GM19043 (cell line): ENCODE data around the gene STXBP4.

Experiments used
- ATAC-seq: cut with Tn5 transposase; IDR thresholded peaks from one replicate; pipeline ENCODE4 v1.9.1; 2021; ENCODE audit warnings: low read depth; ENCODE audit not compliant: unreplicated experiment

The STXBP4 gene

DNA sequence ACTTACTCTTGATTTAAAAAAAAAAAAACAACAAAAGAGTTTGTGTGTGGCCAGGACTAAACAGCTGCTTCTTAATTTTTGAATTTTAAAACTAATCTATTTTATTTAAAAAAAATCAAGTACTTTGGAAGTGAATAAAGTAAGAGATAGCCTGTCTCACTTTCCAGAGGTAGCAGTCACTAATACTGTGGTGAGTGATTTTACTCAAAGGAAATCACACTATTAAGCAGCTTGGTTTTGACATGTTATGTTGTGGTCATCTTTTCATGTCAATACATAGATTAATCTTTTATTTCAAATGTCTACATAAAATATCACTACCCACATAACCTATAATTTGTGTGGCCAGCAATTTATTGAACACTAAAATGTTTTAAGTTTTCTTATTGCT is 194.0 kb downstream of the STXBP4 start:
- no peak for ATAC-seq

- no peak for ATAC-seq
Measured at GRCh38 chr17:55163408-55163807, 194.8 kb downstream of the STXBP4 start.

DNA sequence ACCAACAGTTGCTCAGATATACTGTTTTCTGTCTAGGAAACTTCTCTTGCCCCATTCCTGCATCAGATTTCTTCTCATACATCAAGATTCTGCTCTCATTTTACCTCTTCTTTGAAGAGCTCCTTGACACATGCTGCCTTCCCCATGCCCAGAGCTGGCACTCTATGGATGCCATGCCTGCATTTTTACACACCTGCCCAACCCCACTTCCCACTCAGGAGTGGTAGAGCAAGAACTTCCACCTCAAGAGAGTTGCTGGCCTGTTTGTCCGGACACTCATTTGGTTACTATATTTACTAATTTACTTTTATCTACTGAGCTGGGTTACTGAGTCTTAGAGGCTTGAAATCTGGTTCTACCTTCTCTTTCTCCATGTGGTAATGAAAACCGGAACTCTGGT is 197.9 kb downstream of the STXBP4 start:
- no peak for ATAC-seq

DNA sequence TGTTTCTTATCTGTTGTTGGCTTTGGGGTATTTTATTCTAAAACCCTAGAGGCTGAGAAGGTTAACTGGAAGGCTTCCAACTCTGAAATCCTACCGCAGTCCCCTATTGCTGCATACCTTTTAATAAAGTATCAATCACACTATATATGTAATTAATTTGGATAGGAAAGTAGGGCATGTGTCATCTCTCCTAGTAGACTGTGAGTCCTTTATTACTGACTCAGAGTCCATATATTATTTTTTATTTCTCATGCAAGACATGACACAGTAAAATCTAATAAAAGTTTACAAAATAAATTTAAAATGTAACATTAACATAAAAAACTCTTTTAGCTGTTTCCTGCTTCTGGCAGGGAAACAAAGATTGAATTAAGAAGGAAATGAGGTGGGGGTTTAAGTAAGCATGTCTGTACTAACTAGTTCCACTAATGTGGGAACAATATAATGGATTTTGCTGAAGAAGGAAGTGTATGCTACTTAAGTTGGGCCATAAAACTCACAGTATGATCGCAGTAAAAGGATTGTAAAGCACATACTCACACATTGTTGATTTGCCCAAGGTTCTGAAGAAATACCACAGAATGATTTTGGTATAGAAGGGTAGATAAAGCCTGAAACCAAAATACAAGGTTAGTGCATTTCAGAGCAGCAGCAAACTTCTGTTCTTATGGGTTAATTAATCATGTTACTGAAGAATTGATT is 198.6 kb downstream of the STXBP4 start:
- no peak for ATAC-seq

DNA sequence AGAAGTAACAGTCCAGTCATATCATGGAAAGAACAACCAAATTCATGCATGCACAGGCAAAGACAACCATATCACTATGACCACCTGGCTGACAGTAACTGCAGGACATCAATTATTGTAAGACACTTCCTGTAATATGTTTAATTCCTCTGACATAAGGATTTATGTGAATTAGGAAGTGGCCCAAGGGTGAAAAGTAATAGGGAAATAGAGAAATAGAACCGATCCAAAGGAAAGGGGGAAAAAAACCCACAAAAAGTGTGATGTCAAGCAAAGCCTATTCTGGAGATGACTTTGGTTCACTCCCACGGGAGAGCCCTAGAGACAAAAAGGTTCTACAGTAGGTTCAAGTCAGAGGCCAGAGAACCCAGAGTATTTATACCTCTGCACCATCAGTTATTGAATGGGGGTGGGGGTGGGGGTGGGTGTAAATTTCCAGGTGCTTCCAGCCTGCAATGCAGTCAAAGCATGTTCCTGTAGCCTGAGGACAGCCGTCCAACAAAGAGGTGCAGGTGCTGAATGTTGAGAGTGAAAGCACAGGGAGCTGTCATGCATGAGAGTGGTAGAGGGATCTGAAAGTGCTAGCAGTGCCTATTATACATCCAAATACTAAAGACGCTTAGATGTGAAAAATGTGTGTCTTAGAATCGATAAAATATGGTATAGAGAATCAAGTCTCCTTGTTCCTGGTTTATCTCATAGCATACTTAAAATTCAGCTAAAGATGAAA is 200.6 kb downstream of the STXBP4 start:
- peak; percentile 93 for ATAC-seq

DNA sequence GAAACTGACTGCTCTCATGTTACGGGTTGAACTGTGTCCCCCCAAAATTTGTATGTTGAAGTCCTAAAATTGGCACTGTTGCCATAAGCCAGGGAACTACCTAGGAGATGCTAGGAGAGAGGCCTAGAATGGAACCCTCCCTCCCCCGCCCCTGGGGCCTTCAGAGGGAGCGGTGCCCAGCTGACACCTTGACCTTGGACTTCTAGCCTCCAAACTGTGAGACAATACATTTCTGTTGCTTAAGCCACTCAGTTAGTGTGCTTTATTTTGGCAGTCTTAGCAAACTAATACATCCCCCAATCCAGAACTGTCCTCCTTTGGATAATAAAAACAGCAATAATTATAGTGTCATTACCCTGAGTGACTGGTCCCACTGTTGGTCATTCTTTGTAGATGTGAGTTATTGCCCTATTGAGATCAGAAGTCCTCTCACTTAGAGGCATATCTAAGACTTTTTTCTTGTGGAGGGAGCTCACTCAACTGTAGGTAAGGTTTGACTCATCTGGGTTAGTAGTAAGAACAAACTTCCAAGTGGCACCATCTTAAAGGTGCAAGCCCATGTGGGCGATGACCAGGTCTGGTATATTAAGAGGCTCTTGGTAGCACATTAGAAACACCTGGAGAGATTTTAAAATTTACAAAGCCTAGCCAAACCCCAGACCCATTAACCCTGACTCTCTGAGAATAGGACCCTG is 203.2 kb downstream of the STXBP4 start:
- ATAC-seq, result no peak

GRCh38 chr17:55172612-55173011 is 204.0 kb downstream of the STXBP4 start:
- ATAC-seq, result no peak

DNA sequence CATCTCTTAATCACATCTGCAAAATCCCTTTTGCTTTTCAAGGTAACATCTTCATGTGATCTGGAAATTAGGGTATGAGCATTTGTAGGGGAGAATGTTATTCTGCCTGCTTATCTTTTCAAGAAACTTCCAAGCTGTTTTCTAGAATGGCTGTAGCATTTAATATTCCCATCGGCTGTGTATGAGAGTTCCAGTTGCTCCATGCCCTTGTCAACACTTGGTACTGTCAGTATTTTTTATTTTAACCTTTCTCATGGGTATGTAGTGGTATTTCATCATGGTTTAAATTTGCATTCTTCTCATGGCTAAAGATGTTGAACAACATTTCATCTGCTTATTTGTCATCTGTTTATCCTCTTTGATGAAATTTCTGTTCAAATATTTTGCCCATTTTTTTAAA is 205.6 kb downstream of the STXBP4 start:
- no peak for ATAC-seq

- ATAC-seq, result no peak
Measured at GRCh38 chr17:55175788-55176427, 207.3 kb downstream of the STXBP4 start.

DNA sequence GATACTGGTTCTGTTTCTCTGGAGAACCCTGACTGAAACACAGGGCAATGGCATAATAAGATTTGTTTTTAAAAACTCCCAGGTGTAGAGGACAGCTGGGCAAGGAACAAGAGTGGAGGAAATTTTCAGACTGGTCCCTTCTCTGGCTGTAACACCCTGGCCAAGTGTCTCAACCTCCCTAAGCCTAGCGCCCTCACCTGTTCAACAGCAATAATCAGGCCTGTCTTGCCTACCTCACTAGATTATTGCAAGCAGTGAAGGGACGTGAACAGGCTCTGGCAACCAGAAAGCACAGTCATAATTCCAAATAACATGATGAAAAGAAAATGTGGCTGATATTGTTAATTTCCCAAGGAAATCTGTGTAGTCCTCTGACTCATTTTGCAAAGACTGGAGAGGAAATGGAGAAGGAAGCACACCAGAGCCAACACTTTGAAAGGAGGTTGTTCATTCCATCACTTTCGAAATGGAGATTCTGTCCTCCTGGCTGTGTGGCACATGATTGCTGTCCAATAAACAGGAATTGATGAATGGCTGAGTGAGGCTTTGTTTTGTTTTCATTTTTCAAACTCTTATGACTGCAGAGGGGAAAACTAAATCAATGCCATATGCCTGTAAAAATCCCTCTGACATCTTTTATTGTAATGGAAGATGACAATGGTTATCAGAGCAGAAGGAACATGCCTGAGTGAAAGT is 208.7 kb downstream of the STXBP4 start:
- ATAC-seq, result no peak

- ATAC-seq, result no peak
Measured at GRCh38 chr17:55177855-55178217, 209.3 kb downstream of the STXBP4 start.

GRCh38 chr17:55186937-55187770 is 218.6 kb downstream of the STXBP4 start:
- no peak for ATAC-seq

- ATAC-seq, result no peak
Measured at GRCh38 chr17:55190748-55191147, 222.2 kb downstream of the STXBP4 start.

GRCh38 chr17:55198690-55199370 is 230.3 kb downstream of the STXBP4 start:
- ATAC-seq, result no peak

DNA sequence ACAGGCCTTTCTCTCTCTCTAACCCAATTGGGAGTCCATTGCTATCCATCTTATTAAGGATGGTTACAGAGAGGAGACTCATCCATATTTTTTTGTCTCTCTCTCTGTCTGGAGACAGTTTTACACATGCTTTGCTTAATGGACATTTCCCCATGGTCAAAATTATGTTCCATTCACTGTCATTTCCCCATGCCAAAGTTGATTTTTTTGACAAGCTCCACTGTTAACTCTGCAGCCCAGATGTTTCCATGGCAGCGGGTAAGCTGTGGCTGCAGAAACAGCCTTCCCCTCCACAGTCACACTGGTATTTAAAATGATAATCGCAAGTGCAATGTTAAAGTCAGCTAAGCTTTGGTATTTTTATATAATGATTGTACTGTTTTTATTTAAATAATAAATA is 232.3 kb downstream of the STXBP4 start:
- no peak for ATAC-seq

DNA sequence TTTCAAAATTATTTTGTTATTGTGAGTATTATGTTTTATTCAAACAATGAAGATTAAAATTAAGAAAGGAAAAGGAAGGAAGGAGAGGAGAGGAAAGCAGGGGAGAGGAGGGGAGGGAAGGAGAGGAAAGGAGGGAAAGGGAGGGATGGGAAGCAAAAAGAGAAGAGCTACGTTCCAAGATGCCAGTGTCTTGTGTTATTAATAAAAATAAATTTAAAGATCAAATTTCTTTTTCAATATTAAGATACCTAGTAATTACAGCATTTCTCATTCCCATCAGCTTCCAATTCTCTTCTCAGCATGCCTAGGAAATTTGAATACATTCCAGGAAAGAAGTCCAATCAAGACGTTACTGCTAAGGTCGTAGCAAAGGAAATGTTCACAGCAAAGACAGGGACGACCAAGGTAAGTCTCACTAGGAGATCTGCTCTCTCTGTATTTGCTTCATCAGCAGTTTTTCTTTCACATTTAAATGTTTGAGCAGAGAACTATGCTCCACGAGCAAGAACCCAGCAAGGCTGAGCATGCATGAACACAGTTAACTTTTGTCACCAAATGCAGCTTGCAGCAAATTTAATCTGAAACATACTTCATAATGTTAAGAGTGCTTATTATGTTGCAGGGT is 232.9 kb downstream of the STXBP4 start:
- no peak for ATAC-seq

- ATAC-seq, result no peak
Measured at GRCh38 chr17:55202896-55203295, 234.3 kb downstream of the STXBP4 start.

DNA sequence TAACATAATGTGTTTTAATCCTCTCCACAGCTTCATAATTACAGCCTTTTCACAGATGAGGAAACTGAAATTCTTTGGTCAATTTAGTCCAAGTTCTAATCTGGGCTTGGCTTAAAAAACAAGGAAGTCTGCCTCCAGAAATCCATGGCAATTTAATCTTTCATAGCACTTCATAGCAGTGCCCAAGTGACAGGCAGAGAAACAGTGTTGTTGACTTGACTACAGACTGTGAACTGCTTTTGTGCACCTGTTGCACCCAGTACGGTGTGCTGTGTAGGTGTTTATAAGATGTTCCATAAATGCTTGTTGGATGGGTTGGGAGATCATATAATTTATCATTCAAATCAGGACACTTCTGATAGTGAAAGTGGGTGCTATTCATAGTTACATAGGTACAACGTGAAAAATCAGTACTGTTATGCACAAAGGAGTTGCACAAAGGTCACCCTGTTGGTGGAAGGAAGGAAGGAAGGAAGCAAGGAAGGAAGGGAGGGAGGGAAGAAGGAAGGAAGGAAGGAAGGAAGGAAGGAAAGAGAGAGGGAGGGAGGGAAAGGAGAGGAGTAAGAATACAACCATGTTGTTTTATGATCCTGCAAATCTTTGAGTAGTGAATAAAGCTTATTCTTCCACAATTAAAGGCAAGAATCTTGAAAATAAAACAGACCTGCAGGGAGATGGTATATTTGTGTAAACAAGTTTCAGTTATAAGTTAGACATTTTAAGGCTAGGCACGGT is 239.7 kb downstream of the STXBP4 start:
- no peak for ATAC-seq
